Endothelial cell (in vitro differentiated cells): Measurements from ENCODE around the gene FAM3C. TPM values are rescaled to one million over a fixed set of nuclear protein-coding genes. Genes with fewer than 3 reads are reported as not detected.
"Not testable (repeated sequence)": the region's sequence is repeated elsewhere in the genome, so short reads cannot be mapped to it uniquely, and the experiment has no call there.

Source experiments
- DNase-seq: peaks from one replicate; pipeline ENCODE4 v3.0.0; 2021; ENCODE audit warnings: low spot score
- H3K27ac Mint-ChIP-seq: one replicate; pipeline ENCODE4 v1.8.0; 2021; ENCODE audit warnings: mixed read lengths, inconsistent platforms; ENCODE audit not compliant: unreplicated experiment
- H3K27me3 Mint-ChIP-seq: one replicate; pipeline ENCODE4 v1.8.0; 2021; ENCODE audit warnings: mild to moderate bottlenecking, moderate library complexity, mixed read lengths, inconsistent platforms; ENCODE audit not compliant: unreplicated experiment
- H3K36me3 Mint-ChIP-seq: one replicate; pipeline ENCODE4 v1.8.0; 2021; ENCODE audit warnings: mild to moderate bottlenecking, low read depth, mixed read lengths, inconsistent platforms; ENCODE audit not compliant: unreplicated experiment
- H3K4me1 Mint-ChIP-seq: one replicate; pipeline ENCODE4 v1.8.0; 2021; ENCODE audit warnings: mild to moderate bottlenecking, mixed read lengths, inconsistent platforms; ENCODE audit not compliant: unreplicated experiment
- H3K4me3 Mint-ChIP-seq: one replicate; pipeline ENCODE4 v1.8.0; 2021; ENCODE audit warnings: mild to moderate bottlenecking, mixed read lengths, inconsistent platforms; ENCODE audit not compliant: unreplicated experiment
- H3K9me3 Mint-ChIP-seq: one replicate; pipeline ENCODE4 v1.8.0; 2021; ENCODE audit warnings: mixed read lengths, inconsistent platforms; ENCODE audit not compliant: unreplicated experiment
- total RNA-seq: library from RNA; stranded (reverse); fragmentation: NEBNext Ultra II Directional; extraction: Animal tissue kit (Norgen Biotek cat#: 25700); gene quantifications from one replicate; pipeline ENCODE4 v1.2.1, GENCODE V29; 2021; ENCODE audit not compliant: unreplicated experiment
- TF ChIP-seq, protein P1 (sequence below): fragments of 200-600 bp; sonication (generic); IDR thresholded peaks from one replicate; pipeline ENCODE4 v1.5.0; 2021; ENCODE audit warnings: antibody characterized with exemption; ENCODE audit not compliant: unreplicated experiment

FAM3C gene
- total RNA-seq, 1 donor from 2014 or later: 50.9 TPM

DNA sequence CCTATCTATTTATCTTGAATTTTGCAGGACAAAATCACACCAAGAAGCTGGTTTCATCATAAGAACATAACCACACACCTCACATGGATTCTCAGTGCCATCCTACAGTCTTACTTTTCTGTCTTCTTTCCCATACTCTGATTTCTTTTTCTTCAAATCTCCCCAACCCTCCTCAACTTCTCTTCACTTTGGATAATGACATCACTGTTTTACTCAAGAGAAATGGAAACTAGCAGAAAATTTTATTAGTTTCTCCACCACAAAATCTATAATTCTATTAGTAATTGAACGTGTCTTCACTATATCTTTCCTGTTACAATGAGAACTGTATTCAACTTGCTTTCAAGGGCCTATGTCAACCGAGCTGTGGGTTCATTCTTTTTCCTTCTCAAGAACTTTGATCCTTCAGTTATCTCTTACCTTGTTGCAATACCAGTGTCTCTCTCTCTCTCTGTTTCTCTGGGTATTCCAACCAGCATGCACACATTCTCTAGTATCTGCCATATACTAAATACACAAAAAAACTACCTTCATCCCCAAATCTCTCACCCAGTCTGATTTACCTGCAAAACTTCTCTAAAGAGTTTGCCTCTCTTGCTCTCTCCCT lies 35.4 kb upstream of the FAM3C start:
- Mint-ChIP-seq H3K9me3 (no peaks in the 10 kb centered on the region), H3K27ac (no peak overlapping the region)
- TF ChIP-seq, protein P1, sequence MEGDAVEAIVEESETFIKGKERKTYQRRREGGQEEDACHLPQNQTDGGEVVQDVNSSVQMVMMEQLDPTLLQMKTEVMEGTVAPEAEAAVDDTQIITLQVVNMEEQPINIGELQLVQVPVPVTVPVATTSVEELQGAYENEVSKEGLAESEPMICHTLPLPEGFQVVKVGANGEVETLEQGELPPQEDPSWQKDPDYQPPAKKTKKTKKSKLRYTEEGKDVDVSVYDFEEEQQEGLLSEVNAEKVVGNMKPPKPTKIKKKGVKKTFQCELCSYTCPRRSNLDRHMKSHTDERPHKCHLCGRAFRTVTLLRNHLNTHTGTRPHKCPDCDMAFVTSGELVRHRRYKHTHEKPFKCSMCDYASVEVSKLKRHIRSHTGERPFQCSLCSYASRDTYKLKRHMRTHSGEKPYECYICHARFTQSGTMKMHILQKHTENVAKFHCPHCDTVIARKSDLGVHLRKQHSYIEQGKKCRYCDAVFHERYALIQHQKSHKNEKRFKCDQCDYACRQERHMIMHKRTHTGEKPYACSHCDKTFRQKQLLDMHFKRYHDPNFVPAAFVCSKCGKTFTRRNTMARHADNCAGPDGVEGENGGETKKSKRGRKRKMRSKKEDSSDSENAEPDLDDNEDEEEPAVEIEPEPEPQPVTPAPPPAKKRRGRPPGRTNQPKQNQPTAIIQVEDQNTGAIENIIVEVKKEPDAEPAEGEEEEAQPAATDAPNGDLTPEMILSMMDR: no peak

DNA sequence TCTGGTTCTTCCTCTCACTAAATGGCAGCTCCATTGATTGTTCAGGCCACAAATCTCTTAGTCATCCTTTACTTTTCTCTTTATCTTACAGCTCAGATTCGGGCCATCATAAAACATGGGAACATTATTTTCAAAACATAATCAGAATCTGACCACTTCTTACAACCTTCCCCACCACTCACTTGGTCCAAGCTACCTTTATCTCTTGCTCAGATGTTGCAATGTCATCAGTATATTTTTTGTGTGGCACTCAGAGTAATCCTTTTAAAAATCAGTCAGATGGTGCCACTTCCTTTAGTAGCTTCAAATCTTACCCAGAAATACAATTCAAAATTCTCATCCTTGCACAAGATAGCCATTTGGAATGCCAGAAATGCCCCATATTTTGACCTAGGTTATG lies 34.5 kb upstream of the FAM3C start:
- Mint-ChIP-seq H3K27ac (no peak overlapping the region), H3K27me3 (no peaks in the 10 kb centered on the region), H3K4me3 (no peak overlapping the region), H3K36me3 (no peaks in the 10 kb centered on the region), H3K9me3 (no peaks in the 10 kb centered on the region), H3K4me1 (no peaks in the 10 kb centered on the region)
- TF ChIP-seq, protein P1: no peak
- DNase-seq: no peak

More for the DNA sequence above, 35.4 kb upstream of the FAM3C start:
- Mint-ChIP-seq H3K4me1 (no peaks in the 10 kb centered on the region), H3K27me3 (no peaks in the 10 kb centered on the region), H3K36me3 (no peaks in the 10 kb centered on the region), H3K4me3 (no peak overlapping the region)
- DNase-seq: no peak

DNA sequence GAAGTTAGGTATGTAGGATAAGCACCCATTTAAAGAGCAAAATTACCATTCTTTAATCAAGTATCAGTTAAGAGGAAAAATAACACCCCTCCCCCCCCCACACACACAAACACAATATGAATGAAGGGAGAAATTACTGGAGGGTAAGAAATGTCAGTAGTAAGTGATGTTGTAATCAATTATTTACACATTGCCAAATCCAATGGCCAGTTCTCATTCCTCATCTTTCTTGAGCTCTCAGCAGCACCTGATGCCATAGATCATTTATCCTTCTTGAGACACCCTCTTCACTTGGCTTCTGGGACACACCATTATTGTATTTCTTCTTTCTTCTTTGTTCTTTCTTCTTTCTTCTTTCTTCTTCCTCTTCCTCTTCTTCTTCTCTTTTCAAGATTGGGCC lies 33.7 kb upstream of the FAM3C start:
- Mint-ChIP-seq H3K9me3 (no peaks in the 10 kb centered on the region), H3K36me3 (no peaks in the 10 kb centered on the region), H3K27me3 (no peaks in the 10 kb centered on the region), H3K4me1 (no peaks in the 10 kb centered on the region), H3K27ac (no peak overlapping the region), H3K4me3 (no peak overlapping the region)
- TF ChIP-seq, protein P1: no peak
- no peak for DNase-seq

DNA sequence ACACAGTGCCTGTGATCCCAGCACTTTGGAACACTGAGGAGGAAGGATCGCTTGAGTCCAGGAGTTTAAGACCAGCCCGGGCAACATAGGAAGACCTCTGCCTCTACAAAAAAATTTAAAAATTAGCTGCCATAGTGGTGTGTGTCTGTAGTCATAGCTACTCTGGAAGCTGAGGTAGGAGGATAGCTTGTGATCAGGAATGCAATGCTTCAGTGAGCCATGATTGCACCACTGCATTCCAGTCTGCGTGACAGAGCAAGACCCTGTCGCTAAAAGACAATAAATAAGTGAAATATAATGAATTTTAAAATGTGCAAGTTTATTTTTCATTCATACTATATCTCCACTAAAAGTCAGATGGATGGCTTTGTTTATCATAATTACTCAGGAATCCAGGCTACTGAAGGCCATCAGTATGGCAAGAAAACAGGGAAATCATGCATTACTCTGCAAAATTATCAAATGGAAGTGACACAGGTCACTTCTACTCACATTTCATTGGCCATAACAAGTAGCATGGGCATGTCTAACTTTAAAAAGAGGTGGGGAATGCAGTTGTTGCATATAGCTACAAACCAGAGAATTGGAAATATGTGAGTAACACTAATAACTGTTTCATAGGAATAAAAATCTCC lies 32.9 kb upstream of the FAM3C start:
- no peaks in the 10 kb centered on the region for H3K4me1 Mint-ChIP-seq
- H3K27me3 Mint-ChIP-seq: no peaks in the 10 kb centered on the region
- no peak overlapping the region for H3K27ac Mint-ChIP-seq
- TF ChIP-seq, protein P1: no peak
- H3K4me3 Mint-ChIP-seq: no peak overlapping the region
- no peaks in the 10 kb centered on the region for H3K9me3 Mint-ChIP-seq
- H3K36me3 Mint-ChIP-seq: no peaks in the 10 kb centered on the region
- no peak for DNase-seq

GRCh38 chr7:121421743-121422142 lies 25.6 kb upstream of the FAM3C start:
- not testable (repeated sequence) for H3K27ac Mint-ChIP-seq, H3K27me3 Mint-ChIP-seq, H3K36me3 Mint-ChIP-seq, H3K4me1 Mint-ChIP-seq, DNase-seq, H3K4me3 Mint-ChIP-seq, H3K9me3 Mint-ChIP-seq
